22Rv1 (cell line): Measurements from ENCODE around the gene INTS1.

Experiments used
- ZFX ChIP-seq: fragments of 450-650 bp; IDR thresholded peaks from 2 replicates; pipeline ENCODE4 v1.6.1; 2017; ENCODE audit warnings: antibody characterized with exemption, borderline replicate concordance
- TF ChIP-seq, protein P1 (sequence below): fragments of 450-650 bp; IDR thresholded peaks from 2 replicates; pipeline ENCODE4 v1.5.1; 2017; ENCODE audit warnings: mild to moderate bottlenecking

DNA sequence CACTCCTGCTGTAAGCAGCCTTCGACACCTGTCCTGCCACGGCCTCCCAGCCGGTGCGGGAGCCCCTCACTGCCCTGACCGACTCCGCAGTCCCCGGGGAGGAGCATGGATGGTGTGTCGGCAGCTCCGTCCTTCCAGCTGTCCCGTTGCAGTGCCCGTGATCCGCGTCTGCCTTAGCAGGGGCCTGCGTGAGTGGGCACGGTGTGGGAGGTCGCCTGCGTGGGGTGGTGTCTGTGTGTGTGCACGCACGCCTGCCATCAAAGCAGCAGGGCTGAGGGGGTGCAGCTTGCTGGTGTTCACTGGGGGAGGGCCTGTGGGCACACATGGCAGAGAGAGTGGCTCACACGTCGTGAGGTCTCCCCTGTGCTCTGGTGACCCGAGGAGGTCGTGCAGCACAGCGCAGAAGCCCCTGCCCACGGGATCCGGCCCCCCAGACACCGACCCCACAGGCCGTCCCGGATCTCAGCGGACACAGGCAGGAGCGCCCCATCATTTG is 36.6 kb upstream of the INTS1 start:
- TF ChIP-seq, protein P1, sequence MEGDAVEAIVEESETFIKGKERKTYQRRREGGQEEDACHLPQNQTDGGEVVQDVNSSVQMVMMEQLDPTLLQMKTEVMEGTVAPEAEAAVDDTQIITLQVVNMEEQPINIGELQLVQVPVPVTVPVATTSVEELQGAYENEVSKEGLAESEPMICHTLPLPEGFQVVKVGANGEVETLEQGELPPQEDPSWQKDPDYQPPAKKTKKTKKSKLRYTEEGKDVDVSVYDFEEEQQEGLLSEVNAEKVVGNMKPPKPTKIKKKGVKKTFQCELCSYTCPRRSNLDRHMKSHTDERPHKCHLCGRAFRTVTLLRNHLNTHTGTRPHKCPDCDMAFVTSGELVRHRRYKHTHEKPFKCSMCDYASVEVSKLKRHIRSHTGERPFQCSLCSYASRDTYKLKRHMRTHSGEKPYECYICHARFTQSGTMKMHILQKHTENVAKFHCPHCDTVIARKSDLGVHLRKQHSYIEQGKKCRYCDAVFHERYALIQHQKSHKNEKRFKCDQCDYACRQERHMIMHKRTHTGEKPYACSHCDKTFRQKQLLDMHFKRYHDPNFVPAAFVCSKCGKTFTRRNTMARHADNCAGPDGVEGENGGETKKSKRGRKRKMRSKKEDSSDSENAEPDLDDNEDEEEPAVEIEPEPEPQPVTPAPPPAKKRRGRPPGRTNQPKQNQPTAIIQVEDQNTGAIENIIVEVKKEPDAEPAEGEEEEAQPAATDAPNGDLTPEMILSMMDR: no peak
- no peak for TF ChIP-seq ZFX
